HG03521 (cell line): ENCODE results near the gene BTN2A1.
"Not testable (repeated sequence)": the region's sequence is repeated elsewhere in the genome, so short reads cannot be mapped to it uniquely, and the experiment has no call there.

Source experiments
- ATAC-seq: cut with Tn5 transposase; IDR thresholded peaks from one replicate; pipeline ENCODE4 v1.9.1; 2021; ENCODE audit warnings: mild to moderate bottlenecking, moderate library complexity; ENCODE audit not compliant: unreplicated experiment

Gene BTN2A1

DNA sequence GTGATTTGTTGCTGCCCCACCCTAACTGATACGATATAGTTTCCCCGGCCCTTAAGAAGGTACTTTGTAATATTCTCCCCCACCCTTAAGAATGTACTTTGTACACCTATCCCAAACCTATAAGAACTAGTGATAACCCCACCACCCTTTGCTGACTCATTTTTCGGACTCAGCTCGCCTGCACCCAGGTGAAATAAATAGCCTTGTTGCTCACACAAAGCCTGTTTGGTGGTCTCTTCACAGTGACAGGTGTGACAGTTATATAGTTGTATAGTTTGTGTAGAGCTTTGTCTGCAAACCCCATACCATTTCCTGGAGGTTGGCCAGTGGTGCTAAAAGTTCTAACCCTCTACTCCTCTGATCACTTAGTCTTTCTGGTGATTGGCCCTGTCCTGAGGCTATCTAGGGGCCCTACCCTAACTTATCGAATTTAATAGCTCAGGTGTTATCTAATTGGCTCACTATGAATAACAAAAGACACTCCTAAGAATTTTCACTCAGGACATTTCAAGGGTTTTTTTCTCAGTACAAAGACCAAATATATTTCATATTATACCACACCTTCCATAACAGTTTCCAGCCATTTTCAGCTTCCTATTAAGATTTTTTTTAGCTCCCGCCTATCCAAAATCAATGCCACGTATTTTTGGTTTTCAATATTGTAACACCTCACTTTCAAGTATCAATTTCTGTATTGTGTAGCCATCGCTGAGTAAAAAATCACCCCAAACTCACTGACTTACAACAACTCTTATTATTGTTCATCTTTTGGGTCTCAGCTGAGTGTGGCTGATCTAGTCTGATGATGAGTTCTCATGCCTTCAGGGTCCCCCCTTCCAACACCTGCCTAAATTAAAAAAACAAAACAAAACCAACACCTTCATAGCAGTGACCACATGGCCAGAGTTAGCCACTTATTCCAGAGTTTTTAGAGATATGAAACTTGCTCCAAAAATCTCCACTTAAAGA is 32.5 kb downstream of the BTN2A1 start:
- no peak for ATAC-seq

DNA sequence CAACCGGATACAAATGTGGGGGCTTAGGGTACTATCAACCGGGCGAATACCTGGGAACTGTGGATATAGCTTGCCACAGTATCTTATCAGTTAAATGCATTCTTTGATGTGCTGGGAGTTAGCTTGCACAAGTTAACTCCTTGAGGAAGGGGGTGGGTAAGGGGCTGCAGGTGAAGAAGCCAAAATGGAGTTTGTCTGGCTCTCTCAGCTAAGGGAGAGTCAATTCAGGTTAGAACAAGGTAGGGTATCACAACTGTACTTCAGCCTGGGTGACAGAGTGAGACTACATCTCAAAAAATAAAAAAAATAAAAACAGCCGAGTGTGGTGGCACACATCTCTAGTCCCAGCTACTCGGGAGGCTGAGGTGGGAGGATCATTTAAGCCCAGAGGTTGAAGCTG is 33.8 kb downstream of the BTN2A1 start:
- ATAC-seq: no peak

DNA sequence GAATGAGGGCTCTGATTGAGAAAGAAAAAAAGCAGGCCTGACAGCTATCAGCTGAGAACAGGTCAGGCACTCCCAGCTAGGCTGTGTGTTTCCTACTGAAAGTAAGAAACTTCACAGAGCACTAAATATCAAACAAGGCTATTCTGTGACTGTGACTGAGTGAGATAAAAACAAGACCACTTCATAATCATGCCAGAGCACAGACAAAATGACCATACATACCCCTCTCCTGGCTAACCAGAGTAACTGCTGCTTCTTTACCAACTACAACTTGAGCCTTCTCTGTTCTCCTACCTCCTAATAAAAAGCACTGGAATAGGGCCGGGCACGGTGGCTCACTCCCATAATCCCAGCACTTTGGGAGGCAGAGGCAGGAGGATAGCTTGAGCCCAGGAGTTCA is 35.5 kb downstream of the BTN2A1 start:
- no peak for ATAC-seq

- no peak for ATAC-seq
Observed at GRCh38 chr6:26494117-26494516, 36.4 kb downstream of the BTN2A1 start.

DNA sequence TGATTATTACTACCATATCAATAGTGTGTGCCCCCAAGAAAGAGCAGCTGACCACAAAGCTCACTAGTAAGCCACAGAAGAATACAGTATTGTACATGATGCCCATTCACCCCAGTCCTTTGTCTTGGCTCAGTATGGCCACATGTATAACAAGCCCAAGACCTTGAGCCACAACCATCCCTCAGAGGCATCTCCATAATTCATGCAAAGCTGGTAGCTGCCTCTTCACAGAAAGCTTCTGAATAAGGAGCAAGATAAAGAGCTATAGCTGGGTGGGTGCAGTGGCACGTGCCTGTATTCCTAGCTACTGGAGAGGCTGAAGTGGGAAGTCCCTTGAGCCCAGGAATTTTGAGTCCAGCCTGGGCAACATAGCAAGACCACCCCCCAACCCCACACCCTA is 37.5 kb downstream of the BTN2A1 start:
- ATAC-seq: no peak

DNA sequence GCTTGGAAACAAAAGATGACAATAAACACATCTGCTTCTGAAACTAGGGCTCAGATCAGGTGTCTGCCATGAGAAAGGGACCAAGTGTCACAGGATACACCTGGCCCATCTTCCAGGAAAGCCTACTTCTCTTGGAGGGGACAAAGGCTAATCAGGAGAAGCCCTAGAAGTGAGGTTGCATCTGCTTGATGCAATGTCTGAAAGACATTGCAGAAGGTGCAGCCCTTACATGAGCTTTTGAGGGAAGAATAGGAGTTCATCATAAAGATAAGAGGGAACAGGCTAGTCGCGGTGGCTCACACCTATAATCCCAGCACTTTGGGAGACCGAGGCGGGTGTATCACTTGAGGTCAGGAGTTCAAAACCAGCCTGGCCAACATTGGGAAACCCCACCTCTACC is 39.9 kb downstream of the BTN2A1 start:
- ATAC-seq: no peak

DNA sequence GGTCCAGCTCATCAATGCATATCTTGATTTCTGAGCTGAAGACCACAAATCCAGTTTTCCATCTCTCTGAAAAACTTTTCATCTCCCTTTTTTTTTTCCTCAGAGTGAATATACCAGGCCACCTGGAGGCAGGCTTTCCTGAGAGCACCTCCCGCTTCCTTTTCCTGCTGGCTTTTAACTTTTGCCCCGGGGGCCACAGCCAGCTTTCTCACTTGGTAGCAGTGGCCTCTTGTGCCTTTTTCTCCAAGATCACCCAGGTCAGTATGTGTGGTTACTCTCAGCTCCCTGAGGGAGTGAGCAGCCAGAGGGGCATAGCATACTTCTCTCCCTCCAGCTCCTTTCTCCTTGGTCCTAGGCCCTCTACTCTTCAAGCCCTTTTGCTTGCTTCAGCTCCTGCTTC is 42.3 kb downstream of the BTN2A1 start, which contains the start of gene BTN1A1:
Gene BTN1A1, plus strand, starts transcription at position 202 of the 400 bp plus-strand sequence. CDS start 984 bp downstream, outside the sequence.
- no peak for ATAC-seq

DNA sequence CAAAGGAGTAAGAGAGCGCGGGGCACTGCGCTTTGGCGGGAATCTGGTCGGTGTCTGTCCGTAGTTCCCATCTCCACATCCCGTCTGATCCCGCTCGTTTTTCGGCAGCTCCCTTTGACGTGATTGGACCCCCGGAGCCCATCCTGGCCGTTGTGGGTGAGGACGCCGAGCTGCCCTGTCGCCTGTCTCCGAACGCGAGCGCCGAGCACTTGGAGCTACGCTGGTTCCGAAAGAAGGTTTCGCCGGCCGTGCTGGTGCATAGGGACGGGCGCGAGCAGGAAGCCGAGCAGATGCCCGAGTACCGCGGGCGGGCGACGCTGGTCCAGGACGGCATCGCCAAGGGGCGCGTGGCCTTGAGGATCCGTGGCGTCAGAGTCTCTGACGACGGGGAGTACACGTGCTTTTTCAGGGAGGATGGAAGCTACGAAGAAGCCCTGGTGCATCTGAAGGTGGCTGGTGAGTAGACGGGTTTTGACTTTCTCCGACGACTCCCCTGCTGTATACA is 43.8 kb downstream of the BTN2A1 start:
- ATAC-seq: no peak

DNA sequence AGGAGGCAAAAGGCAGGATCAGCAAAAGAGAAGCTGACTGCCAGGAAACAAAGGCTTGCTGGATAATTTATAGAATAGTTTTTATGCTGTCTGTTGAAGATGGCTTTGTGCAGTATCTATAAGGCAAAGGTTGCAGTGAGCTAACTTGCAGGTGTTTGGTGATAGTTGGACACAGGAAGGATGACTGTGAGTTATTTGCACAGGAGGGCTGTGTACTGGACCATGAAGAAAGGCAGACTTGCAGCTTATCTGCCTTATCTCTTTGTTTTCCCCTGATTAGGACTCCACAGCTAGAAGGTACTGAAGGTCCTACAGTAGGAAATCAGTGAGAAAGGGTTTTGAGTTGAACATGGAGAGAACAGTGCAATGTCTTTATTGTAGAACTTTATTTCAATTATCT is 44.4 kb downstream of the BTN2A1 start:
- no peak for ATAC-seq

DNA sequence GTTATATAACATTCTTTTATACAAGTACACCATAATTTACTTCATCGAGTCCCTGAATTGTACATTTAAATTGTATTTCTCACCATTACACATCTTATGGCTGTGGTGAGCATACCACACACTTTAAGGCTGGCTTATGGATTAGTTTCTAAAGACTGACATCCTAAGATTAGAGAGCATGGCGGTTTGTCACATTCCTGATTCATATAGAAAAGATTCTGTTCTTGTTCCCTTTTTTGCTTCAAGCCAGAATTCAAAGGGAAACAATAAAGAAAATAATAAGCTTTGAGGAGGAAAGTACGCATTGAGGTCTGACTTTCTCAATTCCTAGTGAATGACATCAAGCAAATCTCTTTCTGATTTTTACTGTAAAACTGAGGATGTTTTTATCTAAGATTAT is 44.9 kb downstream of the BTN2A1 start:
- ATAC-seq: no peak

GRCh38 chr6:26507658-26508057 is 49.9 kb downstream of the BTN2A1 start:
- ATAC-seq: no peak

DNA sequence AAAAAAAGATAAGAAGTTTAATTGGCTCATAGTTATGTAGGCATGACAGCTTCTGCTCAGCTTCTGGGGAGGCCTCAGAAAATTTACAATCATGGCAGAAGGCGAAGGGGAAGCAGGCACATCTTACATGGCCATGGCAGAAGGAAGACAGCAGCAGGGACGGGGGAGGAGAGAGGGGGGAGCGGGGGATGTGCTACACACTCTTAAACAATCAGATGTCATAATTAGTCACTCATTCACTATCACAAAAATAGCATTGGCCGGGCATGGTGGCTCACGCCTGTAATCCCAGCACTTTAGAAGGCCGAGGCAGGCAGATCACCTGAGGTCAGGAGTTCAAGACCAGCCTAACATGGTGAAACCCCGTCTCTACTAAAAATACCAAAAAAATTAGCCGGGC is 53.3 kb downstream of the BTN2A1 start:
- not testable (repeated sequence) for ATAC-seq

- no peak for ATAC-seq
Observed at GRCh38 chr6:26514984-26515383, 57.2 kb downstream of the BTN2A1 start.

DNA sequence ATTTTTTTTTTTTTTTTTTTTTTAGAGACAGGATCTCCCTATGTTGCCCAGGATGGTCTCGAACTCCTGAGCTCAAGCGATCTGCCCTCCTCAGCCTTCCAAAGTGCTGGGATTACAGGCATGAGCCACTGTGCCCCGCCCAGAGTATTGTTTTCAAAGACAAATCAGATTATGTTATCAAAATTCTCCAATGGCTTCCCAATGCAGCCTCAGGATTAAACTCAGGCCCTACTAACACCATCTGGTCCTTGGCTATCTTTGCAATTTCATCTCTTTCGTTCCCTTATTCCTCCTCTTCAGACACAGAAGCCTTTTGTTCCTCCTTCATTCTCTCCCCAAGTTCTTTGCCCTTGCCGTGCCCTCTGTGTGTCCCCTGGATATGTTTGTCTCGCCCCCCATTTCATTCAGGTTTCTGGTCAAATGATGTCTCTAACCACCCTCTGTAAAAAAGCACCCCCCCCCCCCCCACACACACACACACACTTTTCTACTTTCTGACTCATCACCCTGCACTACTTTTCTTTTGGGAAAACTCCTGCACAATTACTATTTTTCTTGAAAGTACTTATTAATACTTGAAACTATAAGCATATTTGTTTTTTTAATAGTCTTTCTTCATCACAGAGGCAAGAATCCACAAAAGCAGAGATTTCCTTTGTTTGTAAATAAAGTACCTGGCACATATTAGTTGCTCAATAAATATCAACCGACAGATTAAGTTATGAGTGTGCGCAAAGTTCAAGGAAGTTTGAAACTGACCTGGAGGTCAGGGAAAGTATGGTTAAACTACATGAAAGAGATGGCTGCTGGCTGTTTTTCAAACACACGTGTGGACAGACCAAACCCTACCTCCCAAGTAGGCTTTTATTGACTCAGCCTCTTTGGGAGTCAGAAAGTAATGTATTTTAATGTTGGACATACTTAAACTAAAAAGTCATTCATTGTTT is 59.0 kb downstream of the BTN2A1 start:
- ATAC-seq: no peak
